GM19238 (cell line): ENCODE data around the gene TSPYL4.

ENCODE experiments used
- DNase-seq: peaks from one replicate; pipeline ENCODE4 v3.0.0; 2011; ENCODE audit warnings: low spot score; ENCODE audit not compliant: insufficient read length

TSPYL4 gene

GRCh38 chr6:116229287-116229913 is 24.5 kb downstream of the TSPYL4 start:
- DNase-seq: no peak

- DNase-seq: no peak
These were observed 30.5 kb downstream of the TSPYL4 start for GRCh38 chr6:116223355-116223754.

GRCh38 chr6:116221911-116222310 is 32.0 kb downstream of the TSPYL4 start:
- DNase-seq: no peak

GRCh38 chr6:116221067-116221466 is 32.8 kb downstream of the TSPYL4 start:
- no peak for DNase-seq

- DNase-seq: no peak
These were observed 35.0 kb downstream of the TSPYL4 start for GRCh38 chr6:116218866-116219265.

- no peak for DNase-seq
These were observed 35.7 kb downstream of the TSPYL4 start for GRCh38 chr6:116218172-116218633.

- DNase-seq: no peak
These were observed 36.8 kb downstream of the TSPYL4 start for GRCh38 chr6:116217069-116217468.

- DNase-seq: no peak
These were observed 38.5 kb downstream of the TSPYL4 start for GRCh38 chr6:116215414-116215813.

GRCh38 chr6:116214681-116215080 is 39.2 kb downstream of the TSPYL4 start:
- DNase-seq: no peak

- no peak for DNase-seq
These were observed 43.0 kb downstream of the TSPYL4 start for GRCh38 chr6:116210750-116211425.

GRCh38 chr6:116210316-116210715 is 43.6 kb downstream of the TSPYL4 start:
- DNase-seq: no peak

- DNase-seq: no peak
These were observed 45.7 kb downstream of the TSPYL4 start for GRCh38 chr6:116208056-116208785.

- no peak for DNase-seq
These were observed 47.5 kb downstream of the TSPYL4 start for GRCh38 chr6:116206231-116206903.

- DNase-seq: no peak
These were observed 48.6 kb downstream of the TSPYL4 start for GRCh38 chr6:116205281-116205680.

GRCh38 chr6:116201538-116201937 is 52.3 kb downstream of the TSPYL4 start:
- no peak for DNase-seq

- no peak for DNase-seq
These were observed 53.1 kb downstream of the TSPYL4 start for GRCh38 chr6:116200619-116201249.
